ENCODE measurements around the gene THADA. TPM values are rescaled to one million over a fixed set of nuclear protein-coding genes. Genes with fewer than 3 reads are reported as not detected.
"Not testable (repeated sequence)": the region's sequence is repeated elsewhere in the genome, so short reads cannot be mapped to it uniquely, and the experiment has no call there.

THADA gene
- total RNA-seq, 3 donors from 2014 or later (not counting 1 experiment from before 2014, with no cell fraction given) = 34.1 to 35.7 (median 35.3) TPM

GRCh38 chr2:43298500-43298899 is 297.3 kb downstream of the THADA start:
- no peak for ATAC-seq

DNA sequence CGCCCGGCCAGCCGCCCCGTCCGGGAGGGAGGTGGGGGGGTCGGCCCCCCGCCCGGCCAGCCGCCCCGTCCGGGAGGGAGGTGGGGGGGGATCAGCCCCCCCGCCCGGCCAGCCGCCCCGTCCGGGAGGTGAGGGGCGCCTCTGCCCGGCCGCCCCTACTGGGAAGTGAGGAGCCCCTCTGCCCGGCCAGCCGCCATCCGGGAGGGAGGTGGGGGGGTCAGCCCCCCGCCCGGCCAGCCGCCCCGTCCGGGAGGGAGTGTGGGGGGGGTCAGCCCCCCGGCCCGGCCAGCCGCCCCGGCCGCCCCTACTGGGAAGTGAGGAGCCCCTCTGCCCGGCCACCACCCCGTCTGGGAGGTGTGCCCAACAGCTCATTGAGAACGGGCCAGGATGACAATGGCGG is 298.1 kb downstream of the THADA start:
- H3K27me3 Mint-ChIP-seq (ENCODE audit: low read depth in 2 of 2); H3K9me3 Mint-ChIP-seq; H3K27me3 ChIP-seq (ENCODE audit: control insufficient read depth, insufficient read depth, low read length); H3K4me1 ChIP-seq (ENCODE audit: control insufficient read depth, insufficient read depth, low read length); H3K27ac ChIP-seq (ENCODE audit: low read length); H3K4me3 ChIP-seq (ENCODE audit: low read length); DNase-seq; ATAC-seq; H3K27ac Mint-ChIP-seq; intact Hi-C loops (cut with micrococcal nuclease); H3K4me3 Mint-ChIP-seq; H3K36me3 Mint-ChIP-seq; H3K9me3 ChIP-seq (ENCODE audit: control insufficient read depth, insufficient read depth, low read length); H3K36me3 ChIP-seq (ENCODE audit: control insufficient read depth, insufficient read depth, low read length): not testable (repeated sequence)
- H3K4me1 Mint-ChIP-seq = peaks cover 15% of the 10 kb centered on the region in 2 donors
- 100% methylated on average over 2 of the region's 36 CpGs for WGBS (ENCODE audit: insufficient coverage)

More at GRCh38 chr2:43298500-43298899, 297.3 kb downstream of the THADA start:
- DNase-seq = no peak
- no peaks in the 10 kb centered on the region for H3K27me3 ChIP-seq (ENCODE audit: control insufficient read depth, insufficient read depth, low read length)
- peaks cover 4% of the 10 kb centered on the region for H3K4me1 ChIP-seq (ENCODE audit: control insufficient read depth, insufficient read depth, low read length)
- no peak overlapping the region for H3K4me3 Mint-ChIP-seq
- peaks cover 13% of the 10 kb centered on the region in 2 donors for H3K4me1 Mint-ChIP-seq
- H3K36me3 ChIP-seq (ENCODE audit: control insufficient read depth, insufficient read depth, low read length) = no peaks in the 10 kb centered on the region
- H3K27ac Mint-ChIP-seq = no peak overlapping the region
- no peak overlapping the region for H3K27ac ChIP-seq (ENCODE audit: low read length)
- H3K27me3 Mint-ChIP-seq (ENCODE audit: low read depth in 2 of 2) = no peaks in the 10 kb centered on the region
- intact Hi-C loops (cut with micrococcal nuclease) = no loop called here
- no peaks in the 10 kb centered on the region for H3K9me3 ChIP-seq (ENCODE audit: control insufficient read depth, insufficient read depth, low read length)
- no peak overlapping the region for H3K4me3 ChIP-seq (ENCODE audit: low read length)
- H3K9me3 Mint-ChIP-seq = no peaks in the 10 kb centered on the region
- no peak for TF ChIP-seq CTCF (IDR thresholded peaks at IDR 0.05)
- no peaks in the 10 kb centered on the region for H3K36me3 Mint-ChIP-seq

- TF ChIP-seq CTCF (IDR thresholded peaks at IDR 0.05) = no peak
- Mint-ChIP-seq H3K4me3 (no peak overlapping the region), H3K36me3 (no peaks in the 10 kb centered on the region), H3K4me1 (peaks cover 15% of the 10 kb centered on the region in 2 donors), H3K27me3 (ENCODE audit: low read depth in 2 of 2) (no peaks in the 10 kb centered on the region), H3K9me3 (no peaks in the 10 kb centered on the region), H3K27ac (peak overlapping the region; percentile 14 to 83)
- Histone ChIP-seq H3K36me3 (ENCODE audit: control insufficient read depth, insufficient read depth, low read length) (peaks cover 4% of the 10 kb centered on the region), H3K9me3 (ENCODE audit: control insufficient read depth, insufficient read depth, low read length) (no peaks in the 10 kb centered on the region), H3K27ac (ENCODE audit: low read length) (no peak overlapping the region), H3K27me3 (ENCODE audit: control insufficient read depth, insufficient read depth, low read length) (no peaks in the 10 kb centered on the region), H3K4me1 (ENCODE audit: control insufficient read depth, insufficient read depth, low read length) (peaks cover 4% of the 10 kb centered on the region), H3K4me3 (ENCODE audit: low read length) (no peak overlapping the region)
- no peak for ATAC-seq
- 96% methylated on average over 5 of the region's 5 CpGs for WGBS (ENCODE audit: insufficient coverage)
- intact Hi-C loops (cut with micrococcal nuclease) = no loop called here
- DNase-seq = no peak
Observed at GRCh38 chr2:43294973-43295603, 300.8 kb downstream of the THADA start.

DNA sequence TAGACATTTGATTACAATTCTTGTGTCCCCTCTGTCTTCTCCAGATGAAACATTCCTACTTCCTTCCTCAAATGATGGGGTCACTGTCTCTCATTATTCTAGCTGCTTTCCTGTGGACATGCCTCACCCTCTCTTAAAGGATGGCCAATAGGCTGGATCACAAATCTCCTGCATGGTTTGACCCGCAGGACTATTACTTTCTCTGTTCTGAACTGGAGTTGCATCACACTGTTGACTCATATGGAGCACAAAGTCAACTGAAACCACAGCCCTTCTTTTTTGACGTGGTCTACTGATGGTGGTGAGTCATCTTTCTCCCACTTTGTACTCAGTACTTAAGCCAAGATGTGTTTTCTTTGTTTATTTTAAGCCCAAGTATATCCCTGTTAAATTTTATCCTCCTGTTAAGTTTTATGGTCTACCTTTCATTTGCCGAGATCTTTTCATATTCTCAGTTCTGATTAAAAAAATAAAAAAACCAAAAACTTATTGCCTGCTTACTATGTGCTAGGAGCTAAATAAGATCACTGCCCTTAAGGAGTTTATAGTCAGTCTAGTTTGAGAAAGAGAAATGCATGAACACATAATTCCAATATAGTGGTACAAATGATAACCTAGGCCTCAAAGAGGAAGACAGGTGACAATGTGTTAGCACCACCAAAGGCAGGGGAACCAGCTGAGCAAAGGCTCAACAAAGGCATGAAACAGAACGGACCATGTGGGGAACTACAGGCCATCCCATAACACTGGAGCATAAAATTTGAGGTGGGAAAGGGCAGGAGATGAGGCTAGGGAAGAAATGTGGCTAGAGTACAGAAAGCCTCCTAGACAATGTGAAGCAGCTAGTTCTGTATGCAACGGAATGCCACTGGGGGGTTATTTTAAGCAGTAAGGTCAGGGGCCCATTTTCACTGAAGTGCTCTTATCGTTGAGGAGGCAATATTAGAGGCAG is 301.8 kb downstream of the THADA start:
- H3K36me3 Mint-ChIP-seq = no peaks in the 10 kb centered on the region
- no peak for TF ChIP-seq CTCF (IDR thresholded peaks at IDR 0.05)
- H3K9me3 ChIP-seq (ENCODE audit: control insufficient read depth, insufficient read depth, low read length) = no peaks in the 10 kb centered on the region
- H3K27ac Mint-ChIP-seq = peak overlapping the region; percentile 27 to 83
- WGBS (ENCODE audit: insufficient coverage) = 62% methylated on average over 5 of the region's 6 CpGs
- no peak overlapping the region for H3K4me3 Mint-ChIP-seq
- DNase-seq (peak in 1 of 2 donors; percentile 46), ATAC-seq (peak; percentile 89 to 91 (median 90))
- H3K9me3 Mint-ChIP-seq = no peaks in the 10 kb centered on the region
- peaks cover 4% of the 10 kb centered on the region for H3K4me1 ChIP-seq (ENCODE audit: control insufficient read depth, insufficient read depth, low read length)
- intact Hi-C loops (cut with micrococcal nuclease) = no loop called here
- peaks cover 15% of the 10 kb centered on the region in 2 donors for H3K4me1 Mint-ChIP-seq
- no peak overlapping the region for H3K27ac ChIP-seq (ENCODE audit: low read length)
- no peaks in the 10 kb centered on the region for H3K27me3 ChIP-seq (ENCODE audit: control insufficient read depth, insufficient read depth, low read length)
- peaks cover 4% of the 10 kb centered on the region for H3K36me3 ChIP-seq (ENCODE audit: control insufficient read depth, insufficient read depth, low read length)
- H3K27me3 Mint-ChIP-seq (ENCODE audit: low read depth in 2 of 2) = no peaks in the 10 kb centered on the region
- H3K4me3 ChIP-seq (ENCODE audit: low read length) = no peak overlapping the region

Data from natural killer cell (primary cell).